H1 (cell line): ENCODE measurements around the gene ZNF106. TPM values are rescaled to one million over a fixed set of nuclear protein-coding genes. Genes with fewer than 3 reads are reported as not detected.

Experiments used
- CTCF ChIA-PET: fragments of 300-600 bp; sonication (Branson Sonifier 250); formaldehyde crosslinking; loops from one replicate; lab custom pipeline; 2021; ENCODE audit not compliant: partially characterized antibody; lab: Charles Lee
- POLR2A ChIA-PET: fragments of 300-600 bp; sonication (Branson Sonifier 250); formaldehyde crosslinking; loops from one replicate; lab custom pipeline; 2021; ENCODE audit warnings: inconsistent platforms; ENCODE audit not compliant: partially characterized antibody; lab: Charles Lee
- DNase-seq, 2 experiments: peaks; one replicate each; pipeline versions ENCODE4 v3.0.0 to v3.0.0-alpha.2; 2010 to 2022; ENCODE audit warnings: low spot score in 2 of 2, low read depth in 1 of 2, mixed read lengths in 1 of 2
- FAIRE-seq: peaks from 2 replicates; lab custom pipeline; 2011; peaks lifted over from hg19 to GRCh38; lab: Jason Lieb, UNC
- H2AFZ ChIP-seq: 2 replicates; pipeline ENCODE4 v1.8.1; 2012; ENCODE audit warnings: low read length, inconsistent platforms
- H2AK5ac ChIP-seq: 2 replicates; pipeline ENCODE4 v1.6.1; 2013; ENCODE audit warnings: low read depth, low read length
- H2BK120ac ChIP-seq: replicated peaks from 2 replicates; pipeline ENCODE3; 2013; ENCODE audit warnings: low read depth, low read length, inconsistent platforms
- H2BK12ac ChIP-seq: 2 replicates; pipeline ENCODE4 v1.6.1; 2013; ENCODE audit warnings: low read depth, low read length
- H2BK15ac ChIP-seq: 2 replicates; pipeline ENCODE4 v1.6.1; 2013; ENCODE audit warnings: low read length
- H2BK20ac ChIP-seq: 2 replicates; pipeline ENCODE4 v1.6.1; 2013; ENCODE audit warnings: low read length
- H2BK5ac ChIP-seq: 2 replicates; pipeline ENCODE4 v1.6.1; 2013; ENCODE audit warnings: low read depth, low read length
- H3K14ac ChIP-seq: 2 replicates; pipeline ENCODE4 v1.6.1; 2013; ENCODE audit warnings: inconsistent platforms; ENCODE audit not compliant: insufficient read length
- H3K18ac ChIP-seq: 2 replicates; pipeline ENCODE4 v1.6.1; 2013; ENCODE audit warnings: low read length; ENCODE audit errors: extremely low read depth
- H3K23ac ChIP-seq: 2 replicates; pipeline ENCODE4 v1.6.1; 2013; ENCODE audit warnings: inconsistent platforms; ENCODE audit not compliant: insufficient read length
- H3K23me2 ChIP-seq: 2 replicates; pipeline ENCODE4 v1.6.1; 2013; ENCODE audit warnings: low read depth, low read length
- H3K27ac ChIP-seq: 2 replicates; pipeline ENCODE4 v1.6.1; 2011; ENCODE audit warnings: low read depth, low read length, inconsistent platforms
- H3K27me3 ChIP-seq, 4 experiments: replicated peaks in 1 of 4; 1 replicate in 1 of 4; 2 replicates in 3 of 4; pipeline versions ENCODE4 v1.6.1 to v1.8.1; 2011 to 2013; ENCODE audit warnings: low read length in 3 of 4, mild to moderate bottlenecking in 3 of 4, inconsistent platforms in 2 of 4, mixed read lengths in 2 of 4, moderate library complexity in 1 of 4; ENCODE audit not compliant: control insufficient read depth in 3 of 4, insufficient read depth in 3 of 4; ENCODE audit errors: extremely low read depth in 1 of 4
- H3K36me3 ChIP-seq, 4 experiments: 2 replicates each; pipeline versions ENCODE4 v1.6.1 to v1.8.1; 2011 to 2013; ENCODE audit warnings: mild to moderate bottlenecking in 4 of 4, low read length in 3 of 4, moderate library complexity in 2 of 4, control low read depth in 1 of 4, inconsistent platforms in 1 of 4; ENCODE audit not compliant: insufficient read depth in 4 of 4, control insufficient read depth in 2 of 4
- H3K4ac ChIP-seq: replicated peaks from 2 replicates; pipeline ENCODE3; 2013; ENCODE audit warnings: low read length, low read depth, mixed read lengths, inconsistent platforms; ENCODE audit not compliant: insufficient read length
- H3K4me1 ChIP-seq, 4 experiments: replicated peaks in 1 of 4; 1 replicate in 1 of 4; 2 replicates in 3 of 4; pipeline versions ENCODE4 v1.6.1 to v1.8.1; 2011 to 2013; ENCODE audit warnings: low read length in 3 of 4, inconsistent platforms in 2 of 4, mixed read lengths in 1 of 4; ENCODE audit not compliant: insufficient read depth in 4 of 4, control insufficient read depth in 3 of 4
- H3K4me2 ChIP-seq, 2 experiments: 2 replicates each; pipeline versions ENCODE4 v1.6.1 to v1.8.1; 2011 to 2013; ENCODE audit warnings: low read depth in 2 of 2, low read length in 2 of 2, control low read depth in 1 of 2, inconsistent platforms in 1 of 2, mild to moderate bottlenecking in 1 of 2; ENCODE audit not compliant: insufficient read depth in 1 of 2
- H3K4me3 ChIP-seq, 4 experiments: fragments of 200-600, 300-600 bp in 1 of 4; sonication (generic), shearing (Covaris generic), sonication (Bioruptor Twin) in 1 of 4; 2 replicates each; pipeline versions ENCODE4 v1.5.1 to v1.8.1; 2011 to 2016; ENCODE audit warnings: low read length in 4 of 4, low read depth in 3 of 4, control low read depth in 2 of 4, inconsistent platforms in 2 of 4, mild to moderate bottlenecking in 2 of 4, mixed read lengths in 1 of 4, moderate library complexity in 1 of 4; ENCODE audit not compliant: insufficient read depth in 2 of 4; ENCODE audit errors: extremely low read depth in 1 of 4
- H3K56ac ChIP-seq: replicated peaks from 2 replicates; pipeline ENCODE3; 2013; ENCODE audit warnings: low read depth, mild to moderate bottlenecking, mixed read lengths, low read length, inconsistent platforms; ENCODE audit not compliant: insufficient read length
- H3K79me1 ChIP-seq: 2 replicates; pipeline ENCODE4 v1.6.1; 2013; ENCODE audit warnings: low read depth, low read length, control low read depth
- H3K79me2 ChIP-seq, 2 experiments: 2 replicates each; pipeline versions ENCODE4 v1.6.1 to v1.8.1; 2012 to 2013; ENCODE audit warnings: low read length in 2 of 2, mild to moderate bottlenecking in 2 of 2, inconsistent platforms in 1 of 2; ENCODE audit not compliant: insufficient read depth in 2 of 2, control insufficient read depth in 1 of 2
- H3K9ac ChIP-seq, 4 experiments: replicated peaks in 1 of 4; 1 replicate in 1 of 4; 2 replicates in 3 of 4; pipeline versions ENCODE4 v1.6.1 to v1.8.1; 2011 to 2013; ENCODE audit warnings: low read depth in 3 of 4, low read length in 3 of 4, control low read depth in 2 of 4, mild to moderate bottlenecking in 2 of 4, moderate library complexity in 2 of 4, inconsistent platforms in 1 of 4; ENCODE audit errors: extremely low read depth in 1 of 4
- H3K9me3 ChIP-seq, 2 experiments: 2 replicates each; pipeline versions ENCODE4 v1.6.1 to v1.8.1; 2012 to 2013; ENCODE audit warnings: mild to moderate bottlenecking in 2 of 2, moderate library complexity in 2 of 2, control low read depth in 1 of 2, inconsistent platforms in 1 of 2, low read depth in 1 of 2, low read length in 1 of 2, mixed read lengths in 1 of 2; ENCODE audit not compliant: insufficient read depth in 2 of 2
- H4K20me1 ChIP-seq, 2 experiments: replicated peaks in 1 of 2; 2 replicates each; pipeline versions ENCODE3 to v1.8.1; 2011 to 2013; ENCODE audit warnings: inconsistent platforms in 2 of 2, low read length in 2 of 2, mild to moderate bottlenecking in 1 of 2; ENCODE audit not compliant: insufficient read depth in 2 of 2, control insufficient read depth in 1 of 2
- H4K5ac ChIP-seq: 2 replicates; pipeline ENCODE4 v1.6.1; 2013; ENCODE audit warnings: low read length, low read depth, mixed read lengths, inconsistent platforms; ENCODE audit not compliant: insufficient read length
- H4K8ac ChIP-seq: 2 replicates; pipeline ENCODE4 v1.8.0; 2013; ENCODE audit warnings: mild to moderate bottlenecking, moderate library complexity, low read length, inconsistent platforms; ENCODE audit not compliant: insufficient read depth; ENCODE audit errors: extremely low read depth
- H4K91ac ChIP-seq: replicated peaks from 2 replicates; pipeline ENCODE3; 2013; ENCODE audit warnings: low read length, mixed read lengths, inconsistent platforms; ENCODE audit not compliant: insufficient read length
- EGR1 ChIP-seq: IDR thresholded peaks from 2 replicates; pipeline ENCODE4 v1.6.1; 2011; ENCODE audit warnings: low read depth, low read length, borderline replicate concordance
- HDAC6 ChIP-seq: IDR thresholded peaks from one replicate; pipeline ENCODE4 v1.7.1; 2012; ENCODE audit warnings: low read depth, mild to moderate bottlenecking, inconsistent platforms, low read length, moderate library complexity
- JUND ChIP-seq: IDR thresholded peaks from 2 replicates; pipeline ENCODE4 v1.6.1; 2011; ENCODE audit warnings: mild to moderate bottlenecking, improper control_type of control experiment, low read length
- RAD21 ChIP-seq, 2 experiments: IDR thresholded peaks in 1 of 2; conservative IDR thresholded peaks in 1 of 2; 2 replicates each; pipeline ENCODE4 v1.6.1; 2011; ENCODE audit warnings: low read depth in 2 of 2, low read length in 2 of 2, improper control_type of control experiment in 1 of 2, inconsistent platforms in 1 of 2, mild to moderate bottlenecking in 1 of 2, moderate library complexity in 1 of 2
- RFX5 ChIP-seq: IDR thresholded peaks from 2 replicates; pipeline ENCODE4 v1.6.1; 2011; ENCODE audit warnings: low read depth, low read length, improper control_type of control experiment, borderline replicate concordance
- SP2 ChIP-seq: IDR thresholded peaks from 2 replicates; pipeline ENCODE4 v1.6.1; 2012; ENCODE audit warnings: mild to moderate bottlenecking, low read length, inconsistent platforms
- TAF1 ChIP-seq: IDR thresholded peaks from 2 replicates; pipeline ENCODE4 v1.6.1; 2011; ENCODE audit warnings: mild to moderate bottlenecking, low read depth, low read length
- YY1 ChIP-seq: IDR thresholded peaks from 2 replicates; pipeline ENCODE4 v1.6.1; 2011; ENCODE audit warnings: low read depth, mild to moderate bottlenecking, low read length
- WGBS, 2 experiments: shearing (Covaris generic) in 1 of 2; methylation state at CpG; one replicate each; pipeline versions ENCODE4 v1.1.6 to v1.1.7; 2013 to 2015; ENCODE audit warnings: low lambda C conversion rate in 2 of 2, mixed read lengths in 2 of 2, inconsistent platforms in 1 of 2, low coverage in 1 of 2, missing lambda C conversion rate in 1 of 2; ENCODE audit not compliant: insufficient replicate concordance in 2 of 2, insufficient coverage in 1 of 2, insufficient read length in 1 of 2; ENCODE audit errors: extremely low coverage in 1 of 2, missing lambda C conversion rate in 1 of 2; 5-methylcytosine and 5-hydroxymethylcytosine counted together
- polyA plus RNA-seq, 7 experiments: library from polyadenylated mRNA; depleted of rRNA in 3 of 7; stranded (reverse) in 5 of 7; unstranded in 2 of 7; fragments of >200 nt in 5 of 7; fragments of 200-250 nt in 2 of 7; gene quantifications; 1 replicate in 5 of 7; 2 replicates in 1 of 7; 4 replicates in 1 of 7; pipeline versions ENCODE4 v1.2.1 to v1.2.3, GENCODE V29; 2011 to 2013; ENCODE audit warnings: missing spikeins in 2 of 7, mixed read lengths in 2 of 7
- total RNA-seq: library from RNA; stranded (reverse); fragmentation: NEBNext Ultra II Directional; extraction: Animal tissue kit (Norgen Biotek cat#: 25700); gene quantifications from 2 replicates; pipeline ENCODE4 v1.2.1, GENCODE V29; 2021
- TF ChIP-seq, protein P1 (sequence below): IDR thresholded peaks from 2 replicates; pipeline ENCODE4 v1.6.1; 2012; ENCODE audit warnings: low read length, inconsistent platforms
- TF ChIP-seq, protein P2 (sequence below): IDR thresholded peaks from 2 replicates; pipeline ENCODE4 v1.6.1; 2012; ENCODE audit warnings: inconsistent platforms

The ZNF106 gene
- total and polyA plus RNA-seq, 2 of the 8 experiments (the other 6 are each of a cell fraction or from before 2014, with no cell fraction given), result 18.2 to 62.0 TPM

DNA sequence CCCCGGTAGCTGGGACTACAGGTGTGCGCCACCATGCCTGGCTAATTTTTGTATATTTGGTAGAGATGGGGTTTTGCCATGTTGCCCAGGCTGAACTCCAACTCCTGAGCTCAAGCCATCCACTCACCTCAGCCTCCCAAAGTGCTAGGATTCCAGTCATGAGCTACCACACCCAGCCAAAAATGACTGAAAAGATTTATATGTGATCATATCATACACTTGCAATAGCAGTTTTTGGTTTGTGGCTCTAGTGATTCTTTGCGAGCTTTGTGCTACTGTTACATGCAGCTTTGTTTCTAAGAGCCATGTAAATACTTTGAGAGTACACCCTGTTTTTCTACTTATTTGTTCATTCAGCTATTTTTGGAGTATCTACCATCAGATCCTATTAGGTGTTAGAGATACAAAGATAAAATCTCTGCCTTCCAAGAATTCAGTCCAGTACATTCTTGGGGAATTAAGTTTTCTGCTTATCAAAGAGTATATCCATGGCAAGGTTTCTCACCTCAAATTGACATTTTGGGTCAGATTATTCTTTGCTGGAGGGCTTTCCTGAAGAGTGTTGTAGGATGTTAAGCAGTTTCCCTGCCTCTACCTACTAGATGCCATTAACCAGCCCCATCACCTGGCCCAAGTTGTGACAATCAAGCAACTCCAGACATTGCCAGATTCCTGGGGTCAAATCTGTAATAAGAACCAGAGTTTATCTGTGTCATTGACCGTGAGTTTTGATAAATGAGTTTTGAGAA is 19.5 kb upstream of the ZNF106 start:
- H4K8ac ChIP-seq, result no peak overlapping the region
- peaks cover 0 to 13% of the 10 kb centered on the region in 2 experiments; a peak in 1 of 4 replicates for H3K79me2 ChIP-seq
- no peak overlapping the region for H2BK20ac ChIP-seq
- CTCF ChIA-PET, result interaction anchor here (0.6 to 0.9 kb wide), 2 partner anchors 97 to 130 kb away, joined by 4 to 6 read pairs; no protein-coding TSS in a partner anchor
- no peaks in the 10 kb centered on the region for H3K23me2 ChIP-seq
- H2BK12ac ChIP-seq, result no peak overlapping the region
- H4K20me1 ChIP-seq, result peaks cover 0 to 2% of the 10 kb centered on the region in 2 experiments
- no peak overlapping the region for H2AFZ ChIP-seq
- no peak overlapping the region for H3K4me3 ChIP-seq
- H3K4me1 ChIP-seq, result no peaks in the 10 kb centered on the region
- no peak overlapping the region for H3K14ac ChIP-seq
- no peak overlapping the region for H4K5ac ChIP-seq
- H3K79me1 ChIP-seq, result peaks cover 5% of the 10 kb centered on the region
- no peaks in the 10 kb centered on the region for H3K9me3 ChIP-seq
- no peak overlapping the region for H3K56ac ChIP-seq
- H2BK15ac ChIP-seq, result no peak overlapping the region
- H3K4ac ChIP-seq, result no peak overlapping the region
- no peak overlapping the region for H2BK120ac ChIP-seq
- no peaks in the 10 kb centered on the region for H3K27me3 ChIP-seq
- H3K23ac ChIP-seq, result no peak overlapping the region
- no peak overlapping the region for H3K4me2 ChIP-seq
- FAIRE-seq (no peak), DNase-seq (no peak)
- H3K27ac ChIP-seq, result no peak overlapping the region
- H2AK5ac ChIP-seq, result no peak overlapping the region
- no peak overlapping the region for H4K91ac ChIP-seq
- no peak overlapping the region for H2BK5ac ChIP-seq
- WGBS, 2 experiments, result 86% methylated on average over 4 of the region's 4 CpGs; no CpG with 5 or more reads in 1 of the 2 experiments
- no peak overlapping the region for H3K18ac ChIP-seq
- POLR2A ChIA-PET, result interaction anchor here (0.9 to 1.8 kb wide), 3 partner anchors 9 to 36 kb away, joined by 3 to 4 read pairs (median 3); no protein-coding TSS in a partner anchor
- no peak overlapping the region for H3K9ac ChIP-seq
- H3K36me3 ChIP-seq, result peaks cover 0 to 15% (median 3%) of the 10 kb centered on the region in 4 experiments; a peak in 5 of 8 replicates
- TF ChIP-seq YY1 (no peak), TAF1 (no peak), JUND (no peak), RAD21 (IDR thresholded peaks at IDR 0.05 in 1 of 2, conservative IDR thresholded peaks at IDR 0.05 in 1 of 2; ENCODE audit: low read depth in 2 of 2, low read length in 2 of 2) (no peak), EGR1 (no peak), SP2 (no peak), HDAC6 (no peak), RFX5 (no peak)
- TF ChIP-seq, protein P1, sequence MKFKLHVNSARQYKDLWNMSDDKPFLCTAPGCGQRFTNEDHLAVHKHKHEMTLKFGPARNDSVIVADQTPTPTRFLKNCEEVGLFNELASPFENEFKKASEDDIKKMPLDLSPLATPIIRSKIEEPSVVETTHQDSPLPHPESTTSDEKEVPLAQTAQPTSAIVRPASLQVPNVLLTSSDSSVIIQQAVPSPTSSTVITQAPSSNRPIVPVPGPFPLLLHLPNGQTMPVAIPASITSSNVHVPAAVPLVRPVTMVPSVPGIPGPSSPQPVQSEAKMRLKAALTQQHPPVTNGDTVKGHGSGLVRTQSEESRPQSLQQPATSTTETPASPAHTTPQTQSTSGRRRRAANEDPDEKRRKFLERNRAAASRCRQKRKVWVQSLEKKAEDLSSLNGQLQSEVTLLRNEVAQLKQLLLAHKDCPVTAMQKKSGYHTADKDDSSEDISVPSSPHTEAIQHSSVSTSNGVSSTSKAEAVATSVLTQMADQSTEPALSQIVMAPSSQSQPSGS, result no peak
- TF ChIP-seq, protein P2, sequence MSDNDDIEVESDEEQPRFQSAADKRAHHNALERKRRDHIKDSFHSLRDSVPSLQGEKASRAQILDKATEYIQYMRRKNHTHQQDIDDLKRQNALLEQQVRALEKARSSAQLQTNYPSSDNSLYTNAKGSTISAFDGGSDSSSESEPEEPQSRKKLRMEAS, result no peak
